Measurements from ENCODE around the gene PHF21B. TPM values are rescaled to one million over a fixed set of nuclear protein-coding genes. Genes with fewer than 3 reads are reported as not detected.

The PHF21B gene
- total RNA-seq, 2 experiments from 2014 or later = 0.68 TPM; not detected in 1

DNA sequence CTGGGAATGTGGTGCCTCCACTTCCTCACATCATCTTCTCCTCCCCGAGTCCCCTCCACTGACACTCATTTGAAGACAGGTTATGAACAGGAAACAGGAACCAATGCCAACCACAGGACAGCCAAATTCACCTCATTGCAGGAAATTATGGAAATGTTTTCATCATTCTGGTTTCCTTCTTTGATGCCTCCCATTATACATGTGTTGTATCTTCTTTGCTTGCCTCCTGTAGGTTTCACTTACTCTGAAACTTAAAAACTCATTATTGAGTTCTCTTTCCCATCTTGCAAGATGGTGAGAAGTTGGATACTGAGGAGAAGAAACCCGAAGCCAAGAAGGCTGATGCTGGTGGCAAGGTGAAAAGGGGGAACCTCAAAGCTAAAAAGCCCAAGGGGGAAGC lies 108.5 kb downstream of the PHF21B start:
- Mint-ChIP-seq H3K27me3 (ENCODE audit: low read depth) (peaks cover 15% of the 10 kb centered on the region), H3K9me3 (ENCODE audit: insufficient read depth) (peaks cover 17% of the 10 kb centered on the region), H3K27ac (no peak overlapping the region), H3K4me1 (ENCODE audit: low read depth) (no peaks in the 10 kb centered on the region), H3K4me3 (no peak overlapping the region), H3K36me3 (ENCODE audit: low read depth) (no peaks in the 10 kb centered on the region)
- CTCF ChIA-PET = no interaction called here
- DNase-seq (no peak), ATAC-seq (no peak)
- POLR2A ChIA-PET = no interaction called here

DNA sequence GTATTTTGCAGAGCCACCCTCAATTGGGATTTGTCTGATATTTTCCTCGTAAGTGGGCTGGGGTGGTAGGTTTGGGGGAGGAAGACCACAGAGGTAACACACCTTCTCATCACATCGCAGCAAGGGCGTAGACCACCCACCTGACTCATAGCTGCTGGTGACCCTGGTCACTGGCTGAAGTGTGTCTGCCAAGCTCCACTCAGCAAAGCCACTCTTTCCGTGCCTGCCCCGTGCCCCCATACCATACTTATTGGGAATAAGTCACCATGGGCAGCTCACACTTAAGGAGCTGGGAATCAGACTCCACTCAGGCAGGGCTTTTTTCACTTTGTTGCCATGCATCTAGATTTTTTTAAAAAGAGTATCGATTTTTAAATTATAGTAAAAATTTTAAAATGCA lies 111.6 kb downstream of the PHF21B start:
- CTCF ChIA-PET = interaction anchor here (0.6 kb wide), 1 partner anchor 1189 kb away, joined by 4 read pairs; no protein-coding TSS in a partner anchor

DNA sequence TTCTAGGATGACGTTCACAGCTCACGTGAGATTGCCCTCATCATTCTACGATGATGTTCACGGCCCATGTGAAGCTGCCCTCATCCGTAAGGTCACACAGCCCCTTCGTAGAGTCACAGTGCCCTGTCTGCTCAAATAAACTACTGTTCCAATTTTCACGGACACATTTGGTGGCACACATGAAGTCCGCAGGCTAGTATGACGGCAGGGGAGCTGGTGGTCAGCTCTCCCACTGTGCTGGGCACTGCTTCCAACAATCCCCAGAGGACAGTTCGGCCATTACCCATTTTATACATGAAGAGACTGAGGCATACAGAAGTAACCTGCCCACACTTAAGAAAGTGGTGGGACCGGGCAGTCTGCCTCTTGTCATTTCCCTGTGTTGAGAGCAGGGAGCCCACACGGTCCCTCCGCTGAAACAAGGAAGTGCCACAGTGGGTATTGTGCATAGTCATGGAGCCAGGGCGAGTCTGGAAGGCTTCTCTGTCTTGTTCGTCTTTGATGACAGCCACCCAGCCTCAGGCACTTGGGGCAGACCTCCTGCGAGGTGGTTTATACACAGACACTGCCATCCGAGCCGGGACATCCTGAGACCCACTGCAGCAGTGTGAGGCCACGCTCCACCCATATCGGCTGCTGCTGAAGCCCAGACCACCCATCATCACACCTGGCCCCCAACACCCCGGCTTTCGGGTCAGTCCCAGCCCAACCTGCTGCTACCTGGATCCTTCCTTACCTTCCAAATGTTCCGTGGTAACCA lies 114.3 kb downstream of the PHF21B start:
- peaks cover 8% of the 10 kb centered on the region for H3K9me3 Mint-ChIP-seq (ENCODE audit: insufficient read depth)

More for the DNA sequence above, 111.6 kb downstream of the PHF21B start:
- Mint-ChIP-seq H3K4me3 (no peak overlapping the region), H3K36me3 (ENCODE audit: low read depth) (no peaks in the 10 kb centered on the region), H3K9me3 (ENCODE audit: insufficient read depth) (peaks cover 17% of the 10 kb centered on the region), H3K27ac (no peak overlapping the region), H3K27me3 (ENCODE audit: low read depth) (peaks cover 5% of the 10 kb centered on the region), H3K4me1 (ENCODE audit: low read depth) (no peaks in the 10 kb centered on the region)
- ATAC-seq (no peak), DNase-seq (no peak)
- POLR2A ChIA-PET = no interaction called here

DNA sequence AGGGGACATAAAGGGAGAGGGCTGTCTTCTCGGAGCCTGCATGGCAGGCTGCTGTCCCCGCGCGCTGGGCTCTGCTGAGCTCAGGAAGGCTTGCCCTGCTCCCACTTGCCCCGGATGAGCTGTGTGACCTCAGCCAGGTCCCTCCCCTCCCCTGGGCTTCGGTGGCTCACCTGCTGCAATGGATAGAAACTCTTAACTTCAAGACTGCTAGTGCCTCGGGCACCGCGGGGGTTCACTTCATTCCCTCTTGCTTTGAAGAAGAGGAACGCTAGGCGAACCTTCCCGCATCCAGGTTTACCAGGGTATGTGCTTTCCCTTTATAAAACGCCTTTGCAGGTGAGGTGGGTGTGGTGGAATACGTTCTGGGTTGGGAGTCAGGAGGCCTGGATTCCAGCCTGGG lies 115.0 kb downstream of the PHF21B start:
- POLR2A ChIA-PET = no interaction called here
- H3K4me1 Mint-ChIP-seq (ENCODE audit: low read depth) = no peaks in the 10 kb centered on the region
- no peak overlapping the region for H3K27ac Mint-ChIP-seq
- ATAC-seq (no peak), DNase-seq (no peak)
- CTCF ChIA-PET = no interaction called here
- H3K4me3 Mint-ChIP-seq = no peak overlapping the region
- no peaks in the 10 kb centered on the region for H3K36me3 Mint-ChIP-seq (ENCODE audit: low read depth)
- H3K27me3 Mint-ChIP-seq (ENCODE audit: low read depth) = no peaks in the 10 kb centered on the region
- peaks cover under 1% of the 10 kb centered on the region for H3K9me3 Mint-ChIP-seq (ENCODE audit: insufficient read depth)

More for the DNA sequence above, 114.3 kb downstream of the PHF21B start:
- ATAC-seq (no peak), DNase-seq (no peak)
- Mint-ChIP-seq H3K27ac (no peak overlapping the region), H3K4me3 (no peak overlapping the region), H3K4me1 (ENCODE audit: low read depth) (no peaks in the 10 kb centered on the region), H3K36me3 (ENCODE audit: low read depth) (no peaks in the 10 kb centered on the region), H3K27me3 (ENCODE audit: low read depth) (no peaks in the 10 kb centered on the region)
- CTCF ChIA-PET = no interaction called here
- POLR2A ChIA-PET = no interaction called here

DNA sequence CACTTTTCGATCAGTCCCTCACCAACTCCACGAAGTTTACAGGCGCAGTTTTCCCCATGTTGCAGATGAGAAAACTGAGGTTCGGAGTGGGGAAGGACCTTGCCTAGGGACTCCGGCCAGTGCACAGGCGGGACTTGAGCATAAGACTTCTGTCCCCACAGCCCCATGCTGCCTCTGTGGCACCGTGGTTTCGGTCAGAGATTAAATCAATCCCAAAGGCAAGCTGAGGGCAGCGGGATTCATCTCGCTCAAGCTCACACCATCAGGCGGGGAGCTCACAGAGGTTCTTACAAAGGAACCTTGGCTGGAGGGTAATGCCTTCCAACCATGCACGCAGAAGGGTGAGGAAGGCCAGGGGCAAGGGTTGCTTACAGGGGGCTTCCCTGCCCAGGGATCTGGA lies 115.5 kb downstream of the PHF21B start:
- Mint-ChIP-seq H3K4me1 (ENCODE audit: low read depth) (no peaks in the 10 kb centered on the region), H3K4me3 (no peak overlapping the region), H3K9me3 (ENCODE audit: insufficient read depth) (no peaks in the 10 kb centered on the region), H3K27ac (no peak overlapping the region), H3K27me3 (ENCODE audit: low read depth) (no peaks in the 10 kb centered on the region), H3K36me3 (ENCODE audit: low read depth) (no peaks in the 10 kb centered on the region)
- CTCF ChIA-PET = no interaction called here
- POLR2A ChIA-PET = no interaction called here
- ATAC-seq (no peak), DNase-seq (no peak)

DNA sequence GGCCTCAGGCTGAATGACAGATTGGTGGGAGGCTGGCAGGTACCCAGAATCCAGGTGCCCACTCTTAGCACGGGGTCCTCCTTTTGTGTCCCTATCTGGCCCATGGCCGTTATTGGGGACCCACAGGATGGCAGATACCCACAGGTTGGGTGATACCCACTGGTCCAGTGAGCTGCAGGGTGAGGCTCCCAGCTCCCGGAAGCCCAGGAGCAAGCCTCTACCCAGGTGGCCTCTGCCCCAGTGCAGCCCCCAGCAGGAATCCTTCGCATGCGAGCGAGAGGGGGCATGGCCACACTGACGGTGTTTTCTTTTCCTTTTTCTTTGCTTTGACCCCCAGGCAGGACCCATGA lies 116.1 kb downstream of the PHF21B start:
- Mint-ChIP-seq H3K36me3 (ENCODE audit: low read depth) (no peaks in the 10 kb centered on the region), H3K27me3 (ENCODE audit: low read depth) (no peaks in the 10 kb centered on the region), H3K4me3 (no peak overlapping the region), H3K27ac (no peak overlapping the region), H3K9me3 (ENCODE audit: insufficient read depth) (no peaks in the 10 kb centered on the region), H3K4me1 (ENCODE audit: low read depth) (no peaks in the 10 kb centered on the region)
- DNase-seq = no peak
- ATAC-seq = no peak
- CTCF ChIA-PET = no interaction called here
- POLR2A ChIA-PET = no interaction called here

DNA sequence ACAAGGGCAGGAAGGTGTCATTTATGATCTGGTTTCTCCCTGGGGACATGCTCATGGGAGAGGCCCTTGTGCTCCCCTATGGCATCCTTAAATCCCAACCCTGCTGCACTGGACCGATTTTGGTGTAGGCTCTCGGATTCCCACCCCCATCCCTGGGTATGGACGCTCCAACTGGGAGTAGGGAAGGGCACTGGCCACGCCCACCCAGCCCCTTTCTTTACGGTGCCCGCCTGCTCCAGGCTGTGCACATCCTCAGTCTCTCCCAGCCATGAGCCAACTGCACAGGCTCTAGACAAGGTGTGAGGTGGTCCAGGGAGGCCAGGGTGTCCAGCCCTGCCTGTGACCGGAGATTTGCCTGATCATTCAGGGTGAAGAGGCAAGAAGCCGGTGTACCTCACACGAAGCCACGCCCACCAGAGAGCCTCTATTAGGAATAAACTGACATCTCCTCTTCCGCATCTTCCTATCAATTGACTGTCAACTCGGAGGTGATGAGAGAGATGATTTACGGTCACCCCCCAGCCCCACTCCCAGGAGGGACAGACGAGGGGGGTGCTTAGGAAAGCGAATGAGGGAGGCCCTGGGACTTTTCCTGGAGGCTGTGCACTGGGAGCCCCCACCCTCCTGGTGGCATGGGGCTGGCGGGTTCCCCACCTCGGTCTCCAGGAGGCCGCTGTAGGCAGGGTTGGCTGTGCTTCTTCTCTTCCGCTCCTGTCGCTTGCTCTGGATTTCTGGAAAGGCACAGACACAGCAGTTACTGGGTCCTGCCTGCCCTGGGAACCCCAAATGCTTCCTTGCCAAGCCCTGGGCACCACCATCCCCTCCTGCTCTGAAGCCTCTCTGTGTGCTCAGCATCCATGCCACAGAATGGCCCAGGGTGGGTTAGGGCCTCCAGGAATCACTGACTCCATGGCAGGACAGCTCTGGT lies 116.7 kb downstream of the PHF21B start:
- Mint-ChIP-seq H3K9me3 (ENCODE audit: insufficient read depth) (no peaks in the 10 kb centered on the region), H3K27me3 (ENCODE audit: low read depth) (no peaks in the 10 kb centered on the region), H3K4me1 (ENCODE audit: low read depth) (no peaks in the 10 kb centered on the region), H3K36me3 (ENCODE audit: low read depth) (no peaks in the 10 kb centered on the region), H3K4me3 (no peak overlapping the region), H3K27ac (no peak overlapping the region)
- POLR2A ChIA-PET = no interaction called here
- CTCF ChIA-PET = no interaction called here
- ATAC-seq (no peak), DNase-seq (no peak)

DNA sequence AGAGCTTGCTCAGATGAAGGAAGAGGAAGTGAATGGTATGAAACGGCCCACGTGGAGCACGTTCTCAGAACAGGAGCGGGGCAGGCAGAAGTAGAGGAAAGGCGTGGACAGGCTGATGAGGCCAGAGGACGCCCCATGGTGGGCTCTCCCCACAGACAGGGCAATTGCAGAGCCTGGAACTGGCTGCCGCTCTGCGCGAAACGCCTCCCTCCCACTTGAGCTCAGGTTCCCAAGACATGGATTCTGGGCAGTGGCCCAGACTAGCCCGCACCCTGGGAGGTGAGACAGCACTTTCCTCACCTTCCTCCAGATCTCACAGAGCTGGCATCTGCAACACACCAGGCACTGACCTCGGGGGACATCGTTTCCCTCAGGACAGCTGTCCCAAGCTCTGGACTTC lies 117.6 kb downstream of the PHF21B start:
- H3K4me1 Mint-ChIP-seq (ENCODE audit: low read depth) = no peaks in the 10 kb centered on the region
- no peak overlapping the region for H3K4me3 Mint-ChIP-seq
- no peaks in the 10 kb centered on the region for H3K27me3 Mint-ChIP-seq (ENCODE audit: low read depth)
- POLR2A ChIA-PET = no interaction called here
- H3K27ac Mint-ChIP-seq = no peak overlapping the region
- no peaks in the 10 kb centered on the region for H3K36me3 Mint-ChIP-seq (ENCODE audit: low read depth)
- ATAC-seq = no peak
- no peak for DNase-seq
- CTCF ChIA-PET = no interaction called here
- no peaks in the 10 kb centered on the region for H3K9me3 Mint-ChIP-seq (ENCODE audit: insufficient read depth)

DNA sequence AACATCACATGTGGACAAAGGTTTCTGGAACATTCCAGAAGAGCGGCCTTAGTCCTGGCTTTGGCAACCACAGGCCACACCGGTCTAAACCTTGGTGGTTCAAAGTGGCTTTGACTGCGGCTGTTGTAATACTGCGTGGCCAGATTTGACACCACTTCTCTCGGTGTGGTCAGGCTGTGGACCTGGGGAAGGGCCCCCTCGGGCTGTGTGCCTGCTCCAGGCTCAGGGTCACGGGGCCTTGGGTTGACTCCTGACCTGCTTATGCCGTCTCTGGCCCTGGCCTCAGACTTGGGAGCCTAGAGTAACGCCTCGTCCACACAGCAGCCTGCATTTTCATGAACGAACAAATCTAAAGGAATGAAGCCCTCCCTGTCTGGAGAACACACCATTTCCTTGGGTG lies 118.0 kb downstream of the PHF21B start:
- Mint-ChIP-seq H3K4me3 (no peak overlapping the region), H3K9me3 (ENCODE audit: insufficient read depth) (no peaks in the 10 kb centered on the region), H3K27me3 (ENCODE audit: low read depth) (no peaks in the 10 kb centered on the region), H3K27ac (no peak overlapping the region), H3K4me1 (ENCODE audit: low read depth) (no peaks in the 10 kb centered on the region), H3K36me3 (ENCODE audit: low read depth) (no peaks in the 10 kb centered on the region)
- CTCF ChIA-PET = no interaction called here
- no peak for DNase-seq
- POLR2A ChIA-PET = no interaction called here
- no peak for ATAC-seq

DNA sequence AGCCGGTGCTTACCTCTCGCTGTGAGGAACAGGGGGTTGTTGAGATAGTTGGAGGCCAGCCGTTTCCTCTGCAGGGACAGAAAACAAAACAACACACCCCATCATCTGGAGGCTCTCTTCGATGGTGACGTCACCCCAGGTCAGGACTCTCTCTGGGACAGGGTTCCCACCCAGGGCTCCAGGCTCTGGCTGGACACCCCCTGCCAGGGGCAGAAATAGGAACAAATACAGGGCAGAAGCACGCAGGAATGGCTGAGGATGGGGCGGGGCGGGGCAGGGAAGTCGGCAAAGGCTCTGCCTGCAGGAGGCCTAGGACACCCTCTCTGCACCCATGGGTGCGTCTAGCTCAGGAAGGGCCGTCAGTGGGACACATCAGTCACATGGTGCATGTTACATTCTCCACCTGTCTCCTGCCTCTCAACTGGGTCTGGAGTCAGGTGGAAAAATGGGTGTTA lies 118.5 kb downstream of the PHF21B start:
- no peak overlapping the region for H3K27ac Mint-ChIP-seq
- H3K36me3 Mint-ChIP-seq (ENCODE audit: low read depth) = no peaks in the 10 kb centered on the region
- ChIA-PET POLR2A (no interaction called here), CTCF (no interaction called here)
- H3K4me1 Mint-ChIP-seq (ENCODE audit: low read depth) = no peaks in the 10 kb centered on the region
- DNase-seq (no peak), ATAC-seq (no peak)
- no peaks in the 10 kb centered on the region for H3K9me3 Mint-ChIP-seq (ENCODE audit: insufficient read depth)
- no peaks in the 10 kb centered on the region for H3K27me3 Mint-ChIP-seq (ENCODE audit: low read depth)
- no peak overlapping the region for H3K4me3 Mint-ChIP-seq

DNA sequence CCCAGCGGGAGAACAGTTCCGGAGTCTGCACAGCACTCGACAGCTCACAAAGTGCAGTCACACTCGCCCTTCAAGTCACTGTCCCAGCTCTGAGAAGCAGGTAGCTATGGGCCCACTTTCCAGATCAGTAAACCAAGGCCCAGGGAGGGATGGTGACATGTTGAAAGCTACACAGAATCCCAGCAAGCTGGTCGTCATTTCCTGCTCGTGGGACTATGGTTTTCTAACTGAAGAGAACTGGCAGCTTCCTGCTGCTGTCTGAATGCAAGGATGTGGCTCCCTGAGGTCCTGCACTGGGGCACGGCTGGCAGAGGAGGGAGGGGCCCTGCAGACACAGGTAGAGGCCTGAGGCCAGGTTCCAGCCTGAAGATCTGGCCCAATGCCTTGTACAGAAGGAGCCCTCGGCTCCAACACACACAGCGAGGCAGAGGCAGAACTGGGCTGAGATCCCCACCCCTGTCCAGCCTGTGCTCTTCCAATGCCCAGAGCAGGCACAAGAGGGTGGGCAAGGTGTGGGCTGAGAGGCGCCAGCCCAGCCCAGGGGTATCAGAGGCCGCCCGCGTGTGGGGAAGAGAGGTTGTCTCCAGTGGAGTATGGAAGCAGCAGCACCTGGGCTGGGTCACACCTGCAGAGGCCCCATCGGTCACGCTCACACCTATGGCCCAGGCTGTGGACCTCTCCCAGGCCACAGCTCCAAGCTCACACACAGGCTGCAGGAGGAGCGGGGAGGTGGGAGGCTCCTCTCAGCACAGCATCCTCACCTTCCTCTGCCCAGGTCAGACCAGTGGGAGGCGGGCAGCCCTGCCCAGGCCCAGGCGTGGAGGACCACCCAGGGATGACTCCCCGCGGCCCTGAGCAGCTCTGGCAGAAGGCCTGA lies 119.2 kb downstream of the PHF21B start:
- no peaks in the 10 kb centered on the region for H3K4me1 Mint-ChIP-seq (ENCODE audit: low read depth)
- DNase-seq (no peak), ATAC-seq (no peak)
- no peak overlapping the region for H3K27ac Mint-ChIP-seq
- ChIA-PET POLR2A (no interaction called here), CTCF (no interaction called here)
- no peaks in the 10 kb centered on the region for H3K36me3 Mint-ChIP-seq (ENCODE audit: low read depth)
- no peaks in the 10 kb centered on the region for H3K9me3 Mint-ChIP-seq (ENCODE audit: insufficient read depth)
- no peak overlapping the region for H3K4me3 Mint-ChIP-seq
- no peaks in the 10 kb centered on the region for H3K27me3 Mint-ChIP-seq (ENCODE audit: low read depth)
